GM21390 (cell line): Measurements from ENCODE around the gene ITIH5.

ENCODE experiments used
- ATAC-seq: cut with Tn5 transposase; IDR thresholded peaks from one replicate; pipeline ENCODE4 v1.9.1; 2021; ENCODE audit not compliant: unreplicated experiment

Gene ITIH5

GRCh38 chr10:7553531-7553930 lies 113.2 kb downstream of the ITIH5 start:
- ATAC-seq = no peak

- no peak for ATAC-seq
Observed at GRCh38 chr10:7551950-7552716, 114.6 kb downstream of the ITIH5 start.

GRCh38 chr10:7551289-7551688 lies 115.5 kb downstream of the ITIH5 start:
- no peak for ATAC-seq

GRCh38 chr10:7550013-7550412 lies 116.8 kb downstream of the ITIH5 start:
- no peak for ATAC-seq

- ATAC-seq = no peak
Observed at GRCh38 chr10:7547829-7548228, 118.9 kb downstream of the ITIH5 start.

- no peak for ATAC-seq
Observed at GRCh38 chr10:7547206-7547605, 119.6 kb downstream of the ITIH5 start.

- ATAC-seq = no peak
Observed at GRCh38 chr10:7546385-7546967, 120.3 kb downstream of the ITIH5 start.

- no peak for ATAC-seq
Observed at GRCh38 chr10:7545792-7546191, 121.0 kb downstream of the ITIH5 start.

- no peak for ATAC-seq
Observed at GRCh38 chr10:7545261-7545660, 121.5 kb downstream of the ITIH5 start.

GRCh38 chr10:7544203-7544602 lies 122.6 kb downstream of the ITIH5 start:
- no peak for ATAC-seq

- no peak for ATAC-seq
Observed at GRCh38 chr10:7542189-7542914, 124.4 kb downstream of the ITIH5 start.

GRCh38 chr10:7541137-7542087 lies 125.4 kb downstream of the ITIH5 start:
- no peak for ATAC-seq

GRCh38 chr10:7538970-7539654 lies 127.7 kb downstream of the ITIH5 start:
- ATAC-seq = no peak

- ATAC-seq = no peak
Observed at GRCh38 chr10:7537126-7537525, 129.6 kb downstream of the ITIH5 start.

- peak; percentile 89 for ATAC-seq
Observed at GRCh38 chr10:7534480-7534852, 132.3 kb downstream of the ITIH5 start.

- ATAC-seq = peak; percentile 31
Observed at GRCh38 chr10:7533657-7534479, 132.9 kb downstream of the ITIH5 start.

- ATAC-seq = no peak
Observed at GRCh38 chr10:7532723-7533498, 133.9 kb downstream of the ITIH5 start.

GRCh38 chr10:7529638-7530037 lies 137.1 kb downstream of the ITIH5 start:
- ATAC-seq = no peak

GRCh38 chr10:7527468-7527867 lies 139.3 kb downstream of the ITIH5 start:
- no peak for ATAC-seq
